ENCODE results near the gene UBA3.

- TF ChIP-seq CTCF (IDR thresholded peaks at IDR 0.05), result no peak
- TF ChIP-seq POLR2AphosphoS5 (IDR thresholded peaks at IDR 0.05), result no peak
Measured at GRCh38 chr3:69107841-69108240, 27.7 kb upstream of the UBA3 start.
